ENCODE data around the gene PHOX2A.

DNA sequence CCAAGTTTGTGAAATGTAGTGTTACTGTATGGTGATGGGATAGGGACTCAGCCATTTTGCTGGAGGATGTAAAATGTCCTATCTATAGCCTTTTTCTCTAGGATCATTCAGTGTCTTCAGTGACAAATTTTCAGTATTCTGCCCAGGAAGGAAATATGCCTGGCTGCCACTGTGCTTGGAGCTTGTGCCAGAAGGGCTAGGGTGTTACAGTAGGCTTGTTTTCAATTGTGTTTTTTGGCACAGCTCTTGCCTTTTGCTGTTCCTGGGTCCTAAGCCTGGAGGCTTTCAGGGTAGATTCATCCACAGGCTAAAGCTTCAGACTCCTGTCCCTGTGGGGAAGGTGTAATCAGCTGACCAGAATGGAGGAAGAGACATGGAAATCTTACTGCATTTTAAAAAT lies 22.0 kb upstream of the PHOX2A start:
- no peak for TF ChIP-seq CTCF (IDR thresholded peaks at IDR 0.05; ENCODE audit: low read depth, low read length)
- no peak for TF ChIP-seq EZH2phosphoT487 (IDR thresholded peaks at IDR 0.05; ENCODE audit: low read depth)

Data from OCI-LY3 (cell line).